KOPT-K1 (cell line): ENCODE data around the gene SGCD.

ENCODE experiments used
- H3K27ac ChIP-seq: fragments of 200-600 bp; sonication (generic); 2 replicates; pipeline ENCODE4 v1.5.1; 2016; ENCODE audit warnings: antibody characterized with exemption, mild to moderate bottlenecking, low read depth, low read length; ENCODE audit not compliant: poor library complexity, severe bottlenecking
- H3K36me3 ChIP-seq: fragments of 200-600 bp; sonication (generic); 2 replicates; pipeline ENCODE4 v1.5.1; 2017; ENCODE audit warnings: antibody characterized with exemption, mild to moderate bottlenecking, low read length, moderate library complexity; ENCODE audit not compliant: insufficient read depth
- H3K9me3 ChIP-seq: fragments of 200-600 bp; sonication (generic); 2 replicates; pipeline ENCODE4 v1.5.1; 2017; ENCODE audit warnings: antibody characterized with exemption, low read length, mild to moderate bottlenecking; ENCODE audit not compliant: insufficient read depth, poor library complexity, severe bottlenecking

The SGCD gene

GRCh38 chr5:156326718-156327259 lies at the start of gene SGCD:
SGCD (plus strand) TSS chr5:156327164.
- Histone ChIP-seq H3K36me3 (no peaks in the 10 kb centered on the region), H3K9me3 (no peaks in the 10 kb centered on the region), H3K27ac (no peak within 1 kb of the TSS)

- no peak overlapping the region for H3K27ac ChIP-seq
- H3K9me3 ChIP-seq, result no peaks in the 10 kb centered on the region
Measured at GRCh38 chr5:156277290-156277689, 49.7 kb upstream of the SGCD start.

GRCh38 chr5:156295431-156295830 lies 31.5 kb upstream of the SGCD start:
- no peak overlapping the region for H3K27ac ChIP-seq
- H3K36me3 ChIP-seq, result no peaks in the 10 kb centered on the region
- no peaks in the 10 kb centered on the region for H3K9me3 ChIP-seq

More at GRCh38 chr5:156277290-156277689, 49.7 kb upstream of the SGCD start:
- no peaks in the 10 kb centered on the region for H3K36me3 ChIP-seq

GRCh38 chr5:156310115-156310514 lies 16.8 kb upstream of the SGCD start:
- Histone ChIP-seq H3K36me3 (no peaks in the 10 kb centered on the region), H3K27ac (no peak overlapping the region), H3K9me3 (no peaks in the 10 kb centered on the region)

GRCh38 chr5:156312897-156313694 lies 13.9 kb upstream of the SGCD start:
- Histone ChIP-seq H3K27ac (no peak overlapping the region), H3K9me3 (no peaks in the 10 kb centered on the region)

GRCh38 chr5:156314416-156314815 lies 12.5 kb upstream of the SGCD start:
- Histone ChIP-seq H3K27ac (no peak overlapping the region), H3K9me3 (no peaks in the 10 kb centered on the region), H3K36me3 (no peaks in the 10 kb centered on the region)

More at GRCh38 chr5:156312897-156313694, 13.9 kb upstream of the SGCD start:
- H3K36me3 ChIP-seq, result no peaks in the 10 kb centered on the region

GRCh38 chr5:156322666-156323065 lies 4.3 kb upstream of the SGCD start:
- H3K27ac ChIP-seq, result no peak overlapping the region
- H3K9me3 ChIP-seq, result no peaks in the 10 kb centered on the region
- H3K36me3 ChIP-seq, result no peaks in the 10 kb centered on the region

- Histone ChIP-seq H3K27ac (no peak overlapping the region), H3K9me3 (no peaks in the 10 kb centered on the region), H3K36me3 (no peaks in the 10 kb centered on the region)
Measured at GRCh38 chr5:156327296-156327695, 332 bp downstream of the SGCD start.

- Histone ChIP-seq H3K9me3 (no peaks in the 10 kb centered on the region), H3K27ac (no peak overlapping the region), H3K36me3 (no peaks in the 10 kb centered on the region)
Measured at GRCh38 chr5:156328161-156328560, 1.2 kb downstream of the SGCD start.

GRCh38 chr5:156328766-156329165 lies 1.8 kb downstream of the SGCD start:
- Histone ChIP-seq H3K36me3 (no peaks in the 10 kb centered on the region), H3K27ac (no peak overlapping the region), H3K9me3 (no peaks in the 10 kb centered on the region)

- no peak overlapping the region for H3K27ac ChIP-seq
- no peaks in the 10 kb centered on the region for H3K36me3 ChIP-seq
- no peaks in the 10 kb centered on the region for H3K9me3 ChIP-seq
Measured at GRCh38 chr5:156329171-156329611, 2.2 kb downstream of the SGCD start.

GRCh38 chr5:156330141-156330870 lies 3.3 kb downstream of the SGCD start:
- Histone ChIP-seq H3K9me3 (no peaks in the 10 kb centered on the region), H3K36me3 (no peaks in the 10 kb centered on the region), H3K27ac (no peak overlapping the region)

- Histone ChIP-seq H3K9me3 (no peaks in the 10 kb centered on the region), H3K36me3 (no peaks in the 10 kb centered on the region), H3K27ac (no peak overlapping the region)
Measured at GRCh38 chr5:156331181-156331580, 4.2 kb downstream of the SGCD start.

GRCh38 chr5:156331845-156332244 lies 4.9 kb downstream of the SGCD start:
- H3K27ac ChIP-seq, result no peak overlapping the region
- H3K36me3 ChIP-seq, result no peaks in the 10 kb centered on the region
- no peaks in the 10 kb centered on the region for H3K9me3 ChIP-seq

- no peaks in the 10 kb centered on the region for H3K36me3 ChIP-seq
- no peak overlapping the region for H3K27ac ChIP-seq
- no peaks in the 10 kb centered on the region for H3K9me3 ChIP-seq
Measured at GRCh38 chr5:156332245-156332644, 5.3 kb downstream of the SGCD start.
